ENCODE data around the gene EIF2A.
A peak's percentile ranks its signal among the peaks of the same experiment; 100 is the strongest.
"Not testable (repeated sequence)": the region's sequence is repeated elsewhere in the genome, so short reads cannot be mapped to it uniquely, and the experiment has no call there.

The EIF2A gene

DNA sequence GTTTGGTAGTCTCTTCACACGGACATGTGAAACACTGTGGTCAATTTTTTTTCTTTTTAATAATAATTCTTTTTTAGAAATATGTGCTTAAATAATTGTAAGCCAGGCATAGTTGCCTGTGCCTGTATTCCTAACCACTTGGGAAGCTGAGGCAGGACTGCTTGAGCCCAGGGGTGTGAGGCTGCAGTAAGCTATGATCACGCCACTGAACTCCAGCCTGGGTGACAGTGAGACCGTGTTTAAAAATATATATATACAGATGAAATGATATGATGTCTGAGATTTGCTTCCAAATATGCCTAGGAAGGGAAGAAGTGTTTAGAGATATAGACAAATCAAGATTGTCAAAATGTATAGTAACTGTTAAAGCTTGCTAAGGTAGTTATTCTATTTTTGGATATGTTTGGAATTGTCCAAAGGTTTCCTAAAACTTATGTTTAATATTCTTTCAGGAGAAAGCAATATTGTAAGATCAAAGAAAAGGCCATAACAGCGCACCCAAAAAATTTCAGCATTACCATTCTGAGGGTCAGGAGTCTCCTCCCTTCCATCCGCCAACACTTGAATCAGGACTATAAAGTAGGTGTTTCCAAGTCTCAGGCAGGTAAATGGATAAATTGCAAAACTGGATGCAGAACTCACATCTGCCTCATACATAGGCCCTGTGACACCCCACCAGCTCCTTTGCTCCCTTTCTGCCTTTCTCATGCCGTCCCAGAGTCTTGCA lies 56.0 kb downstream of the EIF2A start:
- no peak for DNase-seq (ENCODE audit: low read depth in 2 of 2)

DNA sequence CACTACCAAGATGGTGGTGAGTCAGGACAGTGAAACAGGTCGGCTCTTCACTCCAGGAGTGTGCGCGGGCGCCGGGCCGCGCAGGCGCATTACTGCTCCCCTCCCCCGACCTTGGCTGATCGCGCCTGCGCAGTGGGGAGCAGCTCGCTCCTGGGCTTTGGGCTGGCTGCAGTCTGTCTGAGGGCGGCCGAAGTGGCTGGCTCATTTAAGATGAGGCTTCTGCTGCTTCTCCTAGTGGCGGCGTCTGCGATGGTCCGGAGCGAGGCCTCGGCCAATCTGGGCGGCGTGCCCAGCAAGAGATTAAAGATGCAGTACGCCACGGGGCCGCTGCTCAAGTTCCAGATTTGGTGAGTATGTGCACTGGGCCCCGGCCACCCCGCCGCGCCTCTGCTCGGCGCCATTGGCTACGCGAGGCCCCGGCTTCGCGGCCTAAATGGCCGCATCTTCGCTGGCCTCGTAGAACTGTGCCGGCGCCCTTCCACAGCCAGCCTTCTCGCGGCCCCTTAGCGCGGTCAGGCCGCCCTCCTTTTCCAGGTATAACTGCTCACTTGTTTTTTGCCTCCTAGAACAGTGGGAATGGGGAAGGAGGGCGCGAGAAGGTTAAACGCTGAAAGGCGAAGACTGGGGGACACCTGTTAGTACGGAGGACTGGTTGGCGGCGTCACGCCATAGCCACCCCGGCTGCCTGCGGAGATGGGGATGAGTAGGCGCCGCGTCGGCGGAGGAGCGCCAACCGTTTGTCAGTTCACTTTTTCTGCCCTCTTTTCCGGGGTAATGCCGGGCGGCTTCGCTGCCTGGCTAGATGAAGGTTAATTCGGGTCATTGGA lies 56.8 kb downstream of the EIF2A start, which contains the start of gene SELENOT:
TSS of gene SELENOT (plus strand) at position 169 of the 827 bp plus-strand sequence. CDS start at position 211, 42 bp downstream.
- DNase-seq (ENCODE audit: low read depth in 2 of 2), result peak; percentile 88 to 90

GRCh38 chr3:150603980-150604319 lies 57.4 kb downstream of the EIF2A start:
- DNase-seq (ENCODE audit: low read depth in 2 of 2), result no peak

DNA sequence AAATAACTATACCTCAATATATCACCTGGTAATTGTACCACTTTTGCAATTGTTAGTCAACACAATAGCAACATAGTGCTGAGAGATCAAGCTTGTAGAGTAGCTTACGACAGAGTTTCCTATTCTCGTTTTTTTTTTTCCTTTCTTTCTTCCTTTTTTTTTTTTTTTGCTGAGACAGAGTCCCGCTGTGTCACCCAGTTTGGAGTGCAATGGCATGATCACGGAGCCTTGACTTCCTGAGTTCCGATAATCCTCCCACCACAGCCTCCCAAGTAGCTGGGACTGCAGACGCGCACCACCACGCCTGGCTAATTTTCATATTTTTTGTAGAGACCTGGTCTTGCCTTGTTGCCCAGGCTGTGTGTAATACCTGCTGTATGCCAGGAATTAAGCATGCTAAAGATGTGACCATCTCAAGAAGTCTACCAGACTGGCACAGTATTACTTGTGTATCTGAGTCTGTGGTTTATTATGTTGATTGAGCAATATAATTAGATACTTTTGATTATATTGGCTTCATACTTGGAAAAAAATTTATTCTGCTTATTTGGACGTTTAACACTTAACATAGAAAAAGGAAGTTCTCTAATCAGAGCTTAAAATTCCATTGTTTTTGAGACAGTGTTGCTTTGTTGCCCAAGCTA lies 59.5 kb downstream of the EIF2A start:
- DNase-seq (ENCODE audit: low read depth in 2 of 2), result no peak

DNA sequence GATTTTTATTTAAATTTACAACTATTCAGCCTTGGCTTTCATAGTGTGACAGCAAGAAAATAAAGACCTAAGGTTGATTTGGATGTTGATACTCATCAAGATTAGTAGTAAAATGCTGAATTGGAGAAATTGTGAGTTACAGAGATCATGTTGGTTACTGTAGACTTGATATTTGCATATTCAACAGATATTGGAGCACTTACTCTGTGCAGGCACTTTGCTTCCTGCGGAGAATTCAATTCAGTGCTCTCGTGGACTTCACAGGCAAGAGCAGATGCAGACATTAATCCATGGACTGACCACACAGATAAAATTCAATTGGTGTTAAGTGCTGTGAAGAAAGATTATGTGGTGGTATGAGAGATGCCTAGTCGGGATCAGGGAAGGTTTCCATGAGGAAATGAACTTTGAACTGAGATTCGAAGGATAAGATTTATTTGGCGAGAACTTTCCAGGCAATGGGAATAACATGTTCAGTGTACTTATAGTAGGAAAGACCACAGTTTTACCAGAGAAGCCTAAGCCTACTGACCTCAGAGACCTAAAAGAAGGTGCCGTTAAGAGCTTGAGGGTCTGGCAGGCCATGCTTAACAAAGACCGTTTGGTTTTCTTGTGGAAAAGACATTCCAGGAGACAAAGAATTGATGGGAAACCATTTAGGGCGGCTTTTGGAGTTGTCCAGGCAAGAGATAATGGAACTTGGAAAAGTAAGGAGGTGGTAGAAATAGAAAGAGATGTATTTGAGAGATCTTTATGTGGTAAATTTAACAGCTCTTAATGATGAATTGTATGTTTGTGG lies 60.9 kb downstream of the EIF2A start:
- DNase-seq (ENCODE audit: low read depth in 2 of 2), result no peak

GRCh38 chr3:150609988-150610387 lies 63.4 kb downstream of the EIF2A start:
- no peak for DNase-seq (ENCODE audit: low read depth in 2 of 2)

DNA sequence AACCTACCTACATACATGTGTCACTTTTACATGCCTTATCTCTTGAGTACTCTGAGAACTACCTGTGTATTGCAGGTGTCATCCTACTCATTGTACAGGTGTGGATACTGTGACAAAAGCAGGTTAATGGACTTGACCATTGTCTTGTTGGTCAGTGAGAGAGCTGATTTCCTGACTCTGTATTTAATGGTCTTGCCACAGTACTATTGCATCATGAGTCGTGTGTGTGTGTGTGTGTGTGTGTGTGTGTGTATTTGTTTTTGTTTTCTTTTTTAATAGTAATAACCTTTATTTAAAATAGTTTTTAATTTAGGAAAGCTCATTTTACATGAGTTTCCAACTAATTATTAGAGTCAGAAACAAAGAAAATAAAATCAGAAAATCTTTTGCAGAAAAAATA lies 64.2 kb downstream of the EIF2A start:
- DNase-seq (ENCODE audit: low read depth in 2 of 2), result no peak

GRCh38 chr3:150611666-150612065 lies 65.1 kb downstream of the EIF2A start:
- no peak for DNase-seq (ENCODE audit: low read depth in 2 of 2)

DNA sequence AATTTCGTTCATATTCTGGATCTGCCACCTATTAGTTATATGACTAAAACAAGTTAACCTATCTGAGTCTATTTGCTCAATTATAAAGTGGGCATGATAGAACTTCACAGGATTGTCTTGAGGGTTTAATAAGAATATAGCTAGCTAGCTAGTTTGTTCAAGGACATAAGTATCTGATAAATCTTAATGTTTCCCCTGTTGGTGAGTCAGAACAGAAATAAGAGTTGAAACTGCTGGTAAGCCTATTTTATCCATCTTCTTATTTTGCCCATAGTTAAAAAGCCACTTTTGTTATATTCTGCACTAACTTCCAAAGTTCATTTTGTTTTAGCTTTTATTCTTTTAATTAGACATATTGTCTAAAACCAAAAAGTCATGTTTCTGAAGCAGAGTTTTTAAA lies 65.9 kb downstream of the EIF2A start:
- DNase-seq (ENCODE audit: low read depth in 2 of 2), result no peak

DNA sequence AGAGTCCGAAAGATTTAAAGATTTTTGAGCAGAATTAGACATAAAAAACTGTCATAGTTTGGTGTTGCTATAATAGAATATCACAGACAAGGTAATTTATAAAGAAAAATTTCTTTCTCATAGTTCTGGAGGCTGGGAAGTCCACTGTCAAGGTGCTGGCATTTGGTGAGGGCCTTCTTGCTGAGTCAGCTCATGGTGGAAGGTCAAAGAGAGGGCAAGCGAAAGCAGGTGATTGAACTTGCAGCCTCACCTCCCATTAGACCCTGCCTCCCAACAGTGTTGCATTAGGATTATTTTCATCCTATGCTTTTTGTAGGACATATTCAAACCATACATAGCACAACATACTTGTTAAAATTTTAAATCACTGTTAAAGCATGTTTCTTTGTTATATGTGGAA lies 66.4 kb downstream of the EIF2A start:
- no peak for DNase-seq (ENCODE audit: low read depth in 2 of 2)

DNA sequence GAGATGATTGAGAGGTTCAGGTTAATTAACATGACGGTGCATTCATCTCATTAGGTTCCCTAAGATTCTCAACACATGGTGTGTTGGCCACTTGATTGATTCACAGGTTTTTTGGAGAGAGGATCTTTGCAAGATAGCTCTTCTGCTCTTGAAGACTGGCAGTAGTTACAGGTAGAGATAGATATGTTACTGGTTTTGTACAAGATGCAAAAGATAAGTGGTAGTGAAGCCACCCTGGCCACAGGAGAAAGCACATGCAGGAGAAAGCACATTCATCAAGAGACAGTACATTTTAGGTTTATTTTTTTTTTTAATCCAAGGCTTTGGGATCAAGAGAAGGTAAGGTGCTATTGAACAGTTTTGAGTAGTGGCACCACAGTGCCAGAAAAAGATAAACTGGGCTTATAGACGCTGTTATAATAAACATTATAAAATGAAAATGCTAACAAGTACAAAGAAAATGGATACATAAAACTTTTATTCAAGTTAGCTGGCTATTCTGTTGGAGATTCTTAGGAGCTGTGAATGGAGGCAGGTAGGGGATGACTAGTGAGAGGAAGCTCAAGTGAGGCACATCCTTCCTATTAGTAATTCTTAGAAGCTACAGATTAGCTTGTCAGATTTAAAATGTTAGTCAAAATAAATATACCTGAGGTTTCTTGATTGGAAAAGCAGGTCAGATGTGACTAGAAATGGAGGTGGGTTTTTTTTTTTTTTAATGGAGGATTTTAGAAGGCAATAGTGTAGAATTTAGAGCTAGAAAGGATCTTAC lies 67.3 kb downstream of the EIF2A start:
- DNase-seq (ENCODE audit: low read depth in 2 of 2), result no peak

- DNase-seq (ENCODE audit: low read depth in 2 of 2), result no peak
These were observed 73.6 kb downstream of the EIF2A start for GRCh38 chr3:150620002-150620689.

GRCh38 chr3:150622955-150623354 lies 76.4 kb downstream of the EIF2A start:
- not testable (repeated sequence) for DNase-seq (ENCODE audit: low read depth in 2 of 2)

GRCh38 chr3:150623945-150624344 lies 77.4 kb downstream of the EIF2A start:
- DNase-seq (ENCODE audit: low read depth in 2 of 2), result no peak

DNA sequence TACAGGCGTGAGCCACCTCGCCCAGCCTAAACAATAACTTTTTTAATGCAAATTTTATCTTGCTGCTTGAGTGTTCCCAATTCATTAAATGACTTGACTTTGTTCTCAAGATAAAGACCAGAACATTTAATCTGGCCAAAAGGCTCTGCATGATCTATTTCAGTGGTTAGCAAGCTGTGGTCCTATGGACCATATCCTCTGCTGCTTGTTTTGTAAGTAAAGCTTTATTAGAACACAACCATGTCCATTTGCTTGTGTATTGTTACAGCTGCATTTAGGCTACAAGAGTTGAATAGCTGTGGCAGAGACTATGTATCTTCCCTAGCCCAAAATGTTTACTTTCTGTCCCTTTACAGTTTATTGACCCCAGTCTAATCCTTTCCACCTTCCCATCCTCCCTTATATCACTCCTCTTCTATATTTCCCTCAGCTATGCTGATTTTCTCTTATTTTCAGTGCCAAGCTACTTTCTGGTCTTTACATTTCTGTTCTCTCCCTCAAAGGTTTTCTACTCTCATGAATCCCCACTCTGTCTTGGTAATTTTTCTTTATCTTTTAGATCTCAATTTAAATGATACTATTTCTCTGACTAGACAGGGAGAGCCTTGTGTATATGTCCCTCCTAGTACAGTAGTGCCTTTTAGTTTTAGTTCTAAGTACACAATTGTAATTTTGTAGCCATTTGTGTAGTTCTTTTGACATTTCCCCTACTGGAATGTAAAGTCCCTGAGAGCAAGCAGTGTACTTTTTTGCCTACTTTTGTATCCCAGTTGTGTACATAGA lies 79.8 kb downstream of the EIF2A start:
- DNase-seq (ENCODE audit: low read depth in 2 of 2), result no peak

DNA sequence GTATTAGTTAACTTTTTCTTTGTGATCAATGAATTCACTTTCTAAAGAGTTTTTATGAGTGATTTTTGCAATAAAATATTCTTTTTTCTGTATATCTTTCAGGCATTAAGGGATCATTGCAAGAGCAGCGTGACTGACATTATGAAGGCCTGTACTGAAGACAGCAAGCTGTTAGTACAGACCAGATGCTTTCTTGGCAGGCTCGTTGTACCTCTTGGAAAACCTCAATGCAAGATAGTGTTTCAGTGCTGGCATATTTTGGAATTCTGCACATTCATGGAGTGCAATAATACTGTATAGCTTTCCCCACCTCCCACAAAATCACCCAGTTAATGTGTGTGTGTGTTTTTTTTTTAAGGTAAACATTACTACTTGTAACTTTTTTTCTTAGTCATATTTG lies 81.0 kb downstream of the EIF2A start:
- no peak for DNase-seq (ENCODE audit: low read depth in 2 of 2)

GRCh38 chr3:150631515-150632221 lies 85.1 kb downstream of the EIF2A start:
- no peak for DNase-seq (ENCODE audit: low read depth in 2 of 2)

DNA sequence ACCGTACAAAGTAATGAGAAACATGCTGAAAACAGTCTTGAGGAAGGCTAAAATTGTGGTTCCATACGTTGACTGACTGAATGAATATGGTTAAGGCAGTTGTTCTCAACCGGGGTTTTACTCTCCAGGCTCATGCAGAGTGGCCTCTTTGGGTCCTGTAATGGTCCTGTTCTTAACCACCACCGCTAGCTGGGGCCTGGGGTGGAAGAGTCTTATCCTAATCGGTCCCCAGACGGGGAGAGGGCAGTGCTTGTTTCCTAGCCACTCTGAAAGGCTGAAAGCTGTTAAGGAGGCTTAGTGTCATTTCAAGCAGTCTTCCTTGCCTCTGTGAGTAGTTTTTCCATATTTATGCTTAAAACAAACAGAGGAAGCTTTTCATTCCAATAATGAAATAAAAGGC lies 88.5 kb downstream of the EIF2A start:
- DNase-seq (ENCODE audit: low read depth in 2 of 2), result no peak

DNA sequence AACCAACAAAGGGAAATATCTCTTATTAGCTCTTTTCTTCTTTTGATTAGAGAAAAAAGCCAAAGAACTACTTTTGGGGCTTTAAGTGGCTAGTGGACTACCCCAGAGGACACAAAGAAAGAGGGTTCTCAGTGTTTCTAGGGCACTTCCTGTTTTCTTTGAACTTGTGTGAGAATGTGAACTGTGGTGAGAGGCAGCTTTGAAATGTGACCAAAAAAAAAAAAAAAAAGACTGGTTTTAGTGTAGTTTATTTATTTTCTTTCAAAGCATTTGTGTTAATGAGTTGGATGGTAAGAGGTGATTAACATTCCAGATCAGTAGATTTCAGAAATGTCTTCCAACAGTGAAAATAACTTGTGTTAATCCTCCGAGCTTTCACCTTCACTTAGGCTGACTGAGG lies 88.9 kb downstream of the EIF2A start:
- no peak for DNase-seq (ENCODE audit: low read depth in 2 of 2)

Measured in stimulated activated CD4-positive, alpha-beta T cell treated with anti-CD3 and anti-CD28 coated beads, Interleukin-4, amount 100 ng/mL, for 48 hours (primary cell).